Measurements from ENCODE around the gene SMNDC1. TPM values are rescaled to one million over a fixed set of nuclear protein-coding genes. Genes with fewer than 3 reads are reported as not detected.
A peak's percentile ranks its signal among the peaks of the same experiment; 100 is the strongest.

The SMNDC1 gene
- total and polyA plus RNA-seq, 10 of the 15 experiments (the other 5 are each of a cell fraction or from before 2014, with no cell fraction given) = 4.6 to 37.2 (median 18.1) TPM

- TF ChIP-seq CTCF (IDR thresholded peaks at IDR 0.05 in 2 of 3, conservative IDR thresholded peaks at IDR 0.05 in 1 of 3; ENCODE audit: control insufficient read depth in 2 of 3, extremely low read depth in 1 of 3, insufficient read depth in 1 of 3, low read depth in 3 of 3, low read length in 3 of 3) (peak; percentile 80 to 88 (median 87)), CHD2 (IDR thresholded peaks at IDR 0.05; ENCODE audit: borderline replicate concordance, low read depth, low read length) (0 out of 2 replicates have a peak, but pooled peaks have one; percentile 48), TCF3 (IDR thresholded peaks at IDR 0.05; ENCODE audit: borderline replicate concordance, insufficient read depth, low read depth, low read length) (no peak), YY1 (IDR thresholded peaks at IDR 0.05; ENCODE audit: low read depth, low read length) (peak; percentile 77; the same call in 1 of the 2 replicates), NFYB (IDR thresholded peaks at IDR 0.05; ENCODE audit: insufficient read depth, low read depth, low read length) (no peak), ZNF207 (IDR thresholded peaks at IDR 0.05; ENCODE audit: borderline replicate concordance) (no peak), SIN3A (IDR thresholded peaks at IDR 0.05; ENCODE audit: low read depth, low read length) (no peak), IKZF1 (conservative IDR thresholded peaks at IDR 0.05) (peak; percentile 68), EGR1 (IDR thresholded peaks at IDR 0.05; ENCODE audit: borderline replicate concordance in 1 of 2, low read depth in 2 of 2, low read length in 2 of 2) (no peak), SPI1 (IDR thresholded peaks at IDR 0.05; ENCODE audit: borderline replicate concordance, insufficient read depth, low read depth, low read length) (0 out of 2 replicates have a peak, but pooled peaks have one; percentile 4), SMC3 (IDR thresholded peaks at IDR 0.05; ENCODE audit: borderline replicate concordance, low read length) (peak; percentile 91), RAD51 (IDR thresholded peaks at IDR 0.05) (peak; percentile 39; the same call in 1 of the 2 replicates), USF1 (IDR thresholded peaks at IDR 0.05; ENCODE audit: borderline replicate concordance, extremely low read length, insufficient read depth, low read depth, low read length) (no peak), IKZF2 (IDR thresholded peaks at IDR 0.05) (peak; percentile 33 to 69), MYC (IDR thresholded peaks at IDR 0.05; ENCODE audit: insufficient read depth, insufficient read length, insufficient replicate concordance, low read length, severe bottlenecking) (no peak), PAX5 (IDR thresholded peaks at IDR 0.05; ENCODE audit: borderline replicate concordance, low read depth, low read length) (peak; percentile 23; the same call in 1 of the 2 replicates), NRF1 (conservative IDR thresholded peaks at IDR 0.05; ENCODE audit: low read depth, low read length) (no peak), LARP7 (IDR thresholded peaks at IDR 0.05) (no peak; the same call in 1 of the 2 replicates), ZBTB11 (CRISPR knock-in tag; IDR thresholded peaks at IDR 0.05) (no peak), NR2C1 (IDR thresholded peaks at IDR 0.05) (no peak), DPF2 (IDR thresholded peaks at IDR 0.05) (peak; percentile 73; the same call in 1 of the 2 replicates), NR2F1 (conservative IDR thresholded peaks at IDR 0.05) (no peak), CBFB (IDR thresholded peaks at IDR 0.05; ENCODE audit: low read depth) (no peak), KLF5 (IDR thresholded peaks at IDR 0.05; ENCODE audit: partially characterized antibody) (no peak), HDAC6 (IDR thresholded peaks at IDR 0.05; ENCODE audit: unreplicated experiment) (no peak), RAD21 (IDR thresholded peaks at IDR 0.05; ENCODE audit: insufficient read depth, low read depth, low read length) (peak; percentile 81)
Measured at GRCh38 chr10:110354322-110354766, 49.6 kb upstream of the SMNDC1 start (continued).
